HepG2 (cell line): Measurements from ENCODE around the gene FBXL13. TPM values are rescaled to one million over a fixed set of nuclear protein-coding genes. Genes with fewer than 3 reads are reported as not detected.

Experiments
- ATAC-seq: fragments of 200-7000 bp; cut with Tn5 transposase; 3 replicates; pipeline ENCODE4 v1.9.1; 2020; ENCODE audit warnings: mild to moderate bottlenecking, moderate library complexity
- BruUV-seq: library from RNA; stranded (reverse); fragments of 400-500 nt; replicated peaks from 2 replicates; lab custom pipeline; 2021; lab: Mats Ljungman, UMichigan
- CTCF ChIA-PET: fragments of 300-600 bp; formaldehyde crosslinking; extraction: SDS; loops from one replicate; lab custom pipeline; 2021; ENCODE audit warnings: low total read pairs, inconsistent platforms, low intra/inter-chr PET ratio; lab: Yijun Ruan, JAX
- POLR2A ChIA-PET: fragments of 350-600 bp; sonication (Branson Sonifier 250); formaldehyde crosslinking; loops from one replicate; lab custom pipeline; 2020; ENCODE audit warnings: antibody characterized with exemption, inconsistent platforms; lab: Yijun Ruan, JAX
- DNase-seq: peaks from one replicate; pipeline ENCODE4 v3.0.0-alpha.2; 2015; ENCODE audit warnings: low spot score
- FAIRE-seq: peaks from 3 replicates; lab custom pipeline; 2011; peaks lifted over from hg19 to GRCh38; lab: Jason Lieb, UNC
- H2AFZ ChIP-seq: one replicate; pipeline ENCODE4 v1.6.1; 2011; ENCODE audit warnings: low read length, inconsistent platforms
- H3K27ac ChIP-seq: fragments of 300-600 bp; 3 replicates; pipeline ENCODE4 v1.8.0; 2011; ENCODE audit warnings: mixed run types, mild to moderate bottlenecking, mixed read lengths, low read length, inconsistent platforms; ENCODE audit not compliant: insufficient read depth; ENCODE audit errors: extremely low read length
- H3K27me3 ChIP-seq, 2 experiments: fragments of 200-600 bp in 1 of 2; 2 replicates in 1 of 2; 3 replicates in 1 of 2; pipeline versions ENCODE4 v1.6.0 to v1.8.0; 2011; ENCODE audit warnings: low read length in 2 of 2, mild to moderate bottlenecking in 2 of 2, moderate library complexity in 2 of 2, inconsistent platforms in 1 of 2; ENCODE audit not compliant: insufficient read depth in 2 of 2, control insufficient read depth in 1 of 2
- H3K36me3 ChIP-seq, 2 experiments: fragments of 200-600 bp in 1 of 2; replicated peaks in 1 of 2; 2 replicates in 1 of 2; 3 replicates in 1 of 2; pipeline versions ENCODE4 v1.5.1 to v1.8.0; 2011; ENCODE audit warnings: low read length in 2 of 2, inconsistent platforms in 1 of 2; ENCODE audit not compliant: insufficient read depth in 2 of 2, control insufficient read depth in 1 of 2
- H3K4me1 ChIP-seq: 2 replicates; pipeline ENCODE4 v1.5.1; 2012; ENCODE audit warnings: low read length, inconsistent platforms; ENCODE audit not compliant: insufficient read depth
- H3K4me2 ChIP-seq: 2 replicates; pipeline ENCODE4 v1.6.0; 2011; ENCODE audit warnings: low read depth, low read length, inconsistent platforms
- H3K4me3 ChIP-seq, 3 experiments: fragments of 200-600 bp in 1 of 3; sonication (generic), shearing (Covaris generic) in 1 of 3; replicated peaks in 1 of 3; 2 replicates each; pipeline ENCODE4 v1.5.1; 2011 to 2016; ENCODE audit warnings: low read length in 3 of 3, inconsistent platforms in 2 of 3, low read depth in 2 of 3, mild to moderate bottlenecking in 2 of 3, control low read depth in 1 of 3, mixed read lengths in 1 of 3; ENCODE audit not compliant: insufficient read depth in 1 of 3
- H3K79me2 ChIP-seq: one replicate; pipeline ENCODE4 v1.6.1; 2011; ENCODE audit warnings: low read length, inconsistent platforms; ENCODE audit not compliant: insufficient read depth
- H3K9ac ChIP-seq: 2 replicates; pipeline ENCODE4 v1.6.0; 2011; ENCODE audit warnings: mild to moderate bottlenecking, low read depth, low read length, inconsistent platforms; ENCODE audit not compliant: insufficient read depth
- H3K9me3 ChIP-seq: 2 replicates; pipeline ENCODE4 v1.5.1; 2012; ENCODE audit warnings: mild to moderate bottlenecking, low read length
- H4K20me1 ChIP-seq: 2 replicates; pipeline ENCODE4 v1.6.0; 2011; ENCODE audit warnings: inconsistent platforms, mild to moderate bottlenecking, low read length, moderate library complexity; ENCODE audit not compliant: insufficient read depth
- ATRX ChIP-seq: sonication (generic); formaldehyde crosslinking; IDR thresholded peaks from 2 replicates; pipeline ENCODE4 v1.4.0; 2020; ENCODE audit warnings: missing genetic modification reagents, borderline replicate concordance
- FOXA3 ChIP-seq: IDR thresholded peaks from 2 replicates; pipeline ENCODE4 v1.6.1; 2016; ENCODE audit warnings: missing genetic modification reagents, missing compliant biosample characterization
- LBX2 ChIP-seq: sonication (generic); formaldehyde crosslinking; IDR thresholded peaks from 2 replicates; pipeline ENCODE4 v1.5.0; 2020; ENCODE audit warnings: missing genetic modification reagents, mild to moderate bottlenecking, borderline replicate concordance
- MBNL3 ChIP-seq: fragments of 250-450 bp; sonication (Bioruptor Pico); conservative IDR thresholded peaks from 2 replicates; pipeline ENCODE4 v1.8.0; 2022; ENCODE audit warnings: mild to moderate bottlenecking, inconsistent platforms
- MYNN ChIP-seq: sonication (generic); formaldehyde crosslinking; IDR thresholded peaks from 2 replicates; pipeline ENCODE4 v1.4.0; 2020; ENCODE audit warnings: mild to moderate bottlenecking, low read depth, missing genetic modification reagents
- PATZ1 ChIP-seq: sonication (generic); formaldehyde crosslinking; IDR thresholded peaks from 2 replicates; pipeline ENCODE4 v1.4.0; 2020; ENCODE audit warnings: missing genetic modification reagents
- SKI ChIP-seq: fragments of 450-650 bp; IDR thresholded peaks from one replicate; pipeline ENCODE4 v1.6.1; 2018; ENCODE audit warnings: mild to moderate bottlenecking; ENCODE audit not compliant: partially characterized antibody
- ZBTB4 ChIP-seq: sonication (generic); formaldehyde crosslinking; IDR thresholded peaks from 2 replicates; pipeline ENCODE4 v1.4.0; 2020; ENCODE audit warnings: missing genetic modification reagents, mild to moderate bottlenecking, borderline replicate concordance
- ZNF275 ChIP-seq: sonication (generic); formaldehyde crosslinking; IDR thresholded peaks from 2 replicates; pipeline ENCODE4 v1.8.0; 2022; ENCODE audit warnings: missing genetic modification reagents, mild to moderate bottlenecking, inconsistent platforms, borderline replicate concordance
- ZNF629 ChIP-seq: sonication (generic); formaldehyde crosslinking; conservative IDR thresholded peaks from 2 replicates; pipeline ENCODE4 v1.5.0; 2020; ENCODE audit warnings: missing genetic modification reagents
- WGBS: methylation state at CpG from one replicate; pipeline ENCODE4 v1.1.6; 2017; ENCODE audit warnings: low lambda C conversion rate; 5-methylcytosine and 5-hydroxymethylcytosine counted together
- in situ Hi-C: cut with HindIII; loops from 2 replicates; pipeline ENCODE4 v1.10.0; 2017; ENCODE audit warnings: low pct_unique_long_range_greater_than_20kb; ENCODE audit not compliant: extremely low pct_ligation_motif_present
- intact Hi-C: fragments of 100-400 bp; cut with micrococcal nuclease; formaldehyde crosslinking; loops from one replicate; pipeline ENCODE4 v1.10.0; 2022; ENCODE audit not compliant: unreplicated experiment
- polyA plus RNA-seq, 8 experiments: library from polyadenylated mRNA; depleted of rRNA in 3 of 8; stranded (reverse) in 7 of 8; unstranded in 1 of 8; fragments of >200 nt; fragmentation: Illumina TruSeq in 4 of 8; extraction: Trizol in 4 of 8; gene quantifications; 2 replicates each; pipeline versions ENCODE4 v1.2.1 to v1.2.3, GENCODE V29; 2011 to 2016; ENCODE audit warnings: low read depth in 4 of 8, missing spikeins in 1 of 8, mixed read lengths in 1 of 8; ENCODE audit not compliant: insufficient read depth in 1 of 8
- total RNA-seq, 5 experiments: library from RNA; depleted of rRNA; stranded (reverse); fragments of >200 nt; fragmentation: Illumina TruSeq; extraction: Trizol; gene quantifications; 2 replicates each; pipeline ENCODE4 v1.2.3, GENCODE V29; 2016; ENCODE audit warnings: low read depth in 1 of 5

The FBXL13 gene
- total and polyA plus RNA-seq, 2 of the 13 experiments (the other 11 are each of a cell fraction or from before 2014, with no cell fraction given): 0.24 to 0.77 TPM

- Histone ChIP-seq H3K27me3 (no peaks in the 10 kb centered on the region), H4K20me1 (no peaks in the 10 kb centered on the region), H3K4me2 (no peak overlapping the region), H3K9ac (no peak overlapping the region), H3K4me1 (peaks cover 13% of the 10 kb centered on the region), H3K4me3 (no peak overlapping the region), H3K9me3 (no peaks in the 10 kb centered on the region), H3K27ac (no peak overlapping the region), H3K79me2 (peaks cover 17% of the 10 kb centered on the region), H2AFZ (no peak overlapping the region), H3K36me3 (peaks cover 4 to 14% of the 10 kb centered on the region in 2 experiments; a peak in 3 of 5 replicates)
- in situ Hi-C loops (no loop called here), intact Hi-C loops (no loop called here)
- TF ChIP-seq ATRX (CRISPR knock-in tag): no peak
- TF ChIP-seq ZNF629: peak; percentile 61; the same call in 1 of the 2 replicates
- FAIRE-seq: no peak
- ChIA-PET CTCF (no interaction called here), POLR2A (no interaction called here)
- no TSS peak for BruUV-seq
- WGBS: 98% methylated on average over 2 of the region's 2 CpGs
- no peak for DNase-seq
- ATAC-seq: no peak
These were observed 6.3 kb upstream of the FBXL13 start for GRCh38 chr7:103080923-103081322.

GRCh38 chr7:103079836-103080235 is 5.2 kb upstream of the FBXL13 start:
- H3K79me2 ChIP-seq: peaks cover 21% of the 10 kb centered on the region
- WGBS: 96% methylated on average over 3 of the region's 3 CpGs
- no peak overlapping the region for H2AFZ ChIP-seq
- CTCF ChIA-PET: no interaction called here
- no peak overlapping the region for H3K9ac ChIP-seq
- no peak overlapping the region for H3K4me3 ChIP-seq
- DNase-seq (no peak), FAIRE-seq (no peak), ATAC-seq (no peak)
- H3K4me1 ChIP-seq: peaks cover 14% of the 10 kb centered on the region
- H3K9me3 ChIP-seq: no peaks in the 10 kb centered on the region
- H3K27ac ChIP-seq: no peak overlapping the region
- TF ChIP-seq MYNN (CRISPR knock-in tag) (no peak), ZNF275 (CRISPR knock-in tag) (no peak), MBNL3 (CRISPR knock-in tag) (no peak), LBX2 (no peak), SKI (no peak), FOXA3 (CRISPR knock-in tag) (no peak), PATZ1 (no peak), ZBTB4 (CRISPR knock-in tag) (no peak)
- no peaks in the 10 kb centered on the region for H3K27me3 ChIP-seq
- POLR2A ChIA-PET: no interaction called here
- peaks cover 3 to 6% of the 10 kb centered on the region in 2 experiments; a peak in 2 of 5 replicates for H3K36me3 ChIP-seq
- H3K4me2 ChIP-seq: no peak overlapping the region
- in situ Hi-C loops (no loop called here), intact Hi-C loops (no loop called here)
- no peaks in the 10 kb centered on the region for H4K20me1 ChIP-seq
- no TSS peak for BruUV-seq
